ENCODE data around the gene CYBA.
"Not testable (repeated sequence)": the region's sequence is repeated elsewhere in the genome, so short reads cannot be mapped to it uniquely, and the experiment has no call there.

Gene CYBA

GRCh38 chr16:88609426-88609825 is 41.4 kb downstream of the CYBA start:
- not testable (repeated sequence) for DNase-seq

DNA sequence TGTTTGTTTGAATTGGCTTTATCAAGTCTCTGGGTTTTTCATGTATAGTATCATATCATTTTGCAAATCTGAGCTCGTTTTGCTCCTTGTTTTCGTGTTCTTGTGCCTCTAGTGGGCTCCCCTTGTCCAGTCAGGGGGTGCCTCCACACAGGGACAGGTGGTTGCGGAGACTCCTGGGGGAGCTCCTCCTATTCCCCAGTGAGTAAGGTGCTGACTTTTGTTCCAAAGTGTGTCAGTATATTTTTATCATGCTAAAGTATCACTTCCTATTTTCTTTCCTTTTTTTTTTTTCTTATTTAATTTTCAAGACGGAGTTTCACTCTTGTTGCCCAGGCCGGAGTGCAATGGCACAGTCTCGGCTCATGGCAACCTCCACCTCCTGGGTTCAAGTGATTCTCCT is 42.8 kb downstream of the CYBA start:
- DNase-seq, result no peak

DNA sequence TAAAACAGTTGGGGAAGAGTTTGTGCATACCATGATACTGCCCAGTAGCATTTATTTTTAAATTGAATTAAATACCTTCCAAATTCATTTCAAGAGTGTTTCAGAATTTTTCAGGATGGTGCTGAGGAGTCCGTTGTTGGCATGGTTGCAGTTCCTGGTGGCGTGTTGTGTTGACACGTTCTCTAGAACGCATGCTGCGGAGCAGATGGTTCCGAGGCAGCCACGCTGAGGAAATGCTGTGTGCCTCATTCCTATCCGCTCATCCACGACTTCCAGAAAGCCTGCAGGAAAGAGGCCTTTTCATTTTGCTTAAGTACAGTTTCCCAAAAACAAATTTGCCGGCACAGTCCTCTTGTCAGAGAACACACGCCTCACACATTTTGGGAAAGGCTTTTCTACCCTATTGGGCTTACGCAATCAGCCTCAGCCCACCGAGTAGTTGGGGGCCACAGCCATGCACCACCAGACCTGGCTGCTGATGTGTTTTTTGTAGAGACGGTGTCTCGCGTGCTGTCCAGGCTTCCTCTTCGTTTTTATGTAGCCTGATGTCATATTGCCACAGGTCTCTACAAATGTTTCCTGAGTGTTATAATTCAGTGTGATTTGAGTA is 44.6 kb downstream of the CYBA start:
- no peak for DNase-seq

DNA sequence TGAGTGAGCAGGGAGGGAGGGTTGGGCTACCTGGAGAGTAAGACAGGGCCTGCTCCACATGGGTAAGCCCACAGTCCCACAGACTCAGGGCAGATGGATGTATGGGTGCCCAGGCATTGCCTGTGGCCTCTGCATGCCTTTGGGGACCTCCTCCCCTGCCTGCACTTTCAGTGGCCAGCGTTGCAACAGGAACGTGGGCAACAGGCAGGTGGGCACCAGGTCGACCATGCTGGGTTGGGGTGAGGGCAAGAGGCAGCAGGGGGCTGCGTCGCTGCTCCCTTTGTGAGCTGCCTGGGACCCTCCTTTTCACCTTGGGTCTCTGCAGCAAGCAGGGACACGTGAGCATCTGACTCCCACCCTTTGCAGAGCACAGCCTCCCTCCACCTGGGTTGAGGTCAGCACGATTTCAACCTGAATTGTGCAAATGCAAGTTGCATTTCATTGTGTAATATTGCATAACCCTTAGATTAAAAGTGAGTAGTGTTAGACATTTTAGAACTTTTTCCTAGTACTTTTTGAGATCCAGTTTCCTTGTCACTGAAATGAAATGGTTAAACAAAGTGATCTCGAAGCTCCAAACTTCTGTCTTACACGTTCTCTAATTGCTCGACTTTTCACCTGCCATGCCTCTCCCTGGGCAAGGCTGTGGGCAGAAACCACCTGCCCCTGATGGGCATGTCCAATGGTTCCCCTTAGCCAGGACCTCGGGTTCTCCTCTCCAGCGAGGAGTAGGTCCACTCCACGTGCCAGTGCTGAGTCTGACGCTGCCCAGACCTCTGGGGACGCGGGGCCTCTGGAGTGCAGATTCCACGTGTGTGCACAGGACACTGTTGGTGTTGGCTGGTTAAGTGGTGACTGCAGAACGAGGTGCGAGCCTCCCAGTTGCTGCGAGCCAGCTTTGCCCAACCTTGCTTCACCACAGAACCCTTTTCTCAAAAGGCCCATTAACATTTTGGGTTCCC is 45.4 kb downstream of the CYBA start:
- no peak for DNase-seq

DNA sequence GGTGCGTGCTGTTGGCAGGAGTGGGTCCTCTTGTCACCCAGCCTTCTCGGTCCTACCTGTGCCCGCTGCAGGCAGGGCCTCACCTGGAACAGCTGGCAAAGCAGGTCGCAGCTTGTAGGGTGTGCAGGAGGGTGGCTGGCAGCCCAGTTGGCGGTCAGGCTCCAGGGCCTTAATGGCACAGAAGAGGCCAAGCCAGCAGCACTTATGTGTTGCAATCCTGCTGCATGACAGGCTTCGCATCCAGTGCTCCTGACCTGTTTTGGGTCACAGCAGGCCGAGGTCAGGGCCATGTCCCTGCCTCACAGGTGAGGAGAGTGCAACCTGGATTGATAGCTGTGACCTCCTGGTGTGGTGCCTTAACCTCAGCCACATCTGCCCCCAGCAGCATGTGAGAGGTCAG is 48.8 kb downstream of the CYBA start:
- no peak for DNase-seq

DNA sequence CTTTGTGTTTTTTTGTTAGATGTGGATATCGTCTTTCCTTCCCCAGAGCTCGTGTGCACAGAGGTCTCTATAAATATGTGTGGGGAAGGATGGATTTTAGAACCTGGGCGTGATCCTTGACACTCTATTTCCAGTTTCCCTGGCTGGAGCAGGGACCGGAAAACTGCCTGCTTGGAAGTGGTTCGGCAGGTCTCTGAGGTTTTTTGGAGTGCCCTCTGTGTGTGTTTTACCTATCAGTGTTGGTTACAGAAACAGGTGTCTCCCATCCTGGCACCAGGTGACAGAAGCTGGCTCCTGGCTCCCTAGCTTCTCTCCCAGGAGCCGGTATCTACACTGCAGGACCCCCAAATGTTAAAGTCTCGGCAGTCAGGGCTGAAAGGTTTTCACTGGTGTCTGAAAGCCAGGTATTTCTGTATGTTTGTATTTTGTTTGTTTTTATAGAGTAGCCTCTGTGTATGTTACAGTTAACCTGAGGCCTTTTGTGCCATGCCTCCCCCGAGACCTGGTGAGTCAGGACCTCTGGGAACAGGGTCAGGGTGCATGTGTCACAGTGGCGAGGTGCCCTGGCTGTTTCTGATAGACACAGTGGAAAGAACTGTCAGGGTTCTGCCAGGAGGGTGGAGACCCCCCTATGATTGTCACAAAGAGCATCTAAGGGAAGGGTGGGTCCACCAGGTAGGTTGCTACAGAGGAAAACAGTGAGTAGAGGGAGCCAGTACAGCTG is 49.4 kb downstream of the CYBA start:
- DNase-seq, result no peak

DNA sequence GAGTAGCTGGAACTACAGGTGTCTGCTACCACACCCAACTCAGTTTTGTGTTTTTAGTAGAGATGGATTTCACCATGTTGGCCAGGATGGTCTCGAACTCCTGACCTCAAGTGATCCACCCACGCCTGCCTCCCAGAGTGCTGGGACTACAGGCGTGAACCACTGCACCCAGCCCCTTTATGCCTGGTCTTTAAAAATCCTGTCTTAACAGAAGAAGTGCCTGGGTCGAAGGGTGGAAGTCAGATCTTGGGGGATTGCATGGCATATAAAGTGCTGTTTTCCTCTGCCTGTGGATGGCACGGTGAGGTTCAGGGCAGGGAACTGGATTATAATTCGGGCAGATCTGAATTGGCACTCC is 50.3 kb downstream of the CYBA start:
- DNase-seq, result no peak

GRCh38 chr16:88599825-88600538 is 50.9 kb downstream of the CYBA start:
- no peak for DNase-seq

- DNase-seq, result no peak
These were observed 51.6 kb downstream of the CYBA start for GRCh38 chr16:88599092-88599733.

DNA sequence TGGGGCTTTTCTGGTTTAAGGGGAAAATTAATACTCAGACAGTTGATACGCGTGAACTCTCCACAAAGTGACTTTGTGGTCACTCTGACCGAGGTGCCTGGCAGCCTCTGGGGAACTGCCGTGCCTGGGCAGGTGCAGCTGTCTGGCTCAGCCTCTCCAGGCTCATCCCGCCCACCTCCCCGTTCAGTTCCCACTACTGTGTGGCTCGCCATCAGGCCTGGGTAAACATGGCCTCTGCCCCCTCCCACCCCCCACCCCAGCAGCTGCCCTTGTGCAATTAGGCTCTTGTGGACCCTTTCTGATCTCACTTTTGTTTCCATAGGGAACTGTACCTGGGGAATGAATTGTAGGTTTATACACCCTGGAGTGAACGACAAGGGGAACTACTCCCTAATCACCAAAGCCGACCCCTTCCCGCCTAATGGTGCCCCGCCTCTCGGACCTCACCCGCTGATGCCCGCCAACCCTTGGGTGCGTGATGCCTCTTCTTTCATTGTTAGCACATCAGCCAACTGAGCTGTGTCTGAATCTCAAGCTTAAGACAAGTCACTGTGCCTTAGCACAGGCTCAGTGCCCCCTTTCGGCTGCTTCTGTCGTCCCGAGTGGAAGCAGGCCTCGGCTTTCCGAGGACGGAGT is 52.9 kb downstream of the CYBA start:
- no peak for DNase-seq

DNA sequence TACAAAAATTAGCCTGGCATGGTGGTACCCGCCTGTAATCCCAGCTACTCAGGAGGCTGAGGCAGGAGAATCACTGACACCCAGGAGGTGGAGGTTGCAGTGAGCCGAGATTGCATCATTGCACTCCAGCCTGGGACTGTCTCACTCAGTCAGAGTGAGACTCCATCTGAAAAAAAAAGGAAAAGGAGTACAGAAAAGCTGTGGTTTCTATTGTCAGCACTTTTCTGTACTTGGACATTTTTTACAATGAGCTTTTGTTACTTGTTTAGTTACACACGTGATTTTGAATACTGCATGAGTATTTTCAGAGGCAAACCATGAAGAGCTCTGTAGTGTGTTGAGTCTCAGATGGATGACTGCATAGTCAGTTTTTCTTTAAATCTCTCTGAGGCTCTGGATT is 54.4 kb downstream of the CYBA start:
- DNase-seq, result no peak

DNA sequence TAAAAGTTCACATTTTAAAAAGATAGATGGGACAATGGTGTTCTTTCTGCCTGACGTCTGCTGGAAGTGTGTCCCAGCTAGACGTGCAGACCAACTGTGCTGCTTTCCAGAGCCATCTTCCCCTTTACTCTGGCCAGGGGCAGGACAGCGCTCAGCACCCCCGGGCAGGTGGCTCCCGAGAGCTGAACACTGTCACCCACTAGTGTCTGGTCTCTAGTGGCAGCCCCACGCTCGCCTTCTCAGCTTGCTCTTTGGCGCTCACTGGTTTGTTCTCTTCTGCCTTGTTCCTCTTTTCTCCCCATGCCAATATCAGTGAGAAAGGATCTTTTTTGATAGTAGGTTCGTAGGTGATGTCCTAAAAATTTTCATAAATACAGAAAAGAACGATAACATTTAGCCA is 54.9 kb downstream of the CYBA start:
- no peak for DNase-seq

DNA sequence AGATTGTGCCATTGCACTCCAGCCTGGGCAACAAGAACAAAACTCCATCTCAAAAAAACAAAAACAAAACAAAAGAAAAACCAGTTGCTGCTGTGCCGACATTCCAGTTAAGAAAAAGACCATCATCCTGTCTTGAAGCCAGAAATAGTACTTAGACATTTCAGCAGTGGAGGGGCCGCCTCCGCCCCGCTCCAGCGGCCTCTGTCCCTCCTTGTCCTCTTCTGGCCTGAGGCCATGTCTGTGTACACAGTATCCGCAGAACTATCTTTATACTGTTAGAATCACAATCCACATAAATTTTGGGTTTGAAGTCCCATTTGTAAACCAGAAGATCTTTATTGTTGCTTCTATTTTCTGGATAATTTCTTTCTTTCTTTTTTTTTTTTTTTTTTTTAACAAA is 55.8 kb downstream of the CYBA start:
- no peak for DNase-seq

DNA sequence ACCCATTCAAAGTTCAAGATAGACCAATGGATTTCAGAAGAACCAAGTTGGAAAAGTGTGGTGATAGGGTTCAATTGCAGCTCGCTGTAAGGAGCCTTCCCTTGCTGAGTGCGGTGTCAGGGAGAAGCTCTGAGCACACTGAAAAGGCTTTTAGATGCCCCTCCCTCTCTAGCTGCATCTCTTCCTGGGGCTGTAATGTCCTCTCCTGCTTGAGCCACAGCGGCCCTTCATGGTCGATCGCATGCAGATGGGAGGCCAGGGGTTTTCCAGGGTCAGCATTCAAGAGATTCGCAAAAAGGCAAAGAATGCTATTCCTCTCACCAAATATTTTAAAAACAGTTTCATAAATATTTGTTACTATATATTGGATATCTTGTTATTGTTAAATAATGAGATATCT is 56.9 kb downstream of the CYBA start:
- no peak for DNase-seq

DNA sequence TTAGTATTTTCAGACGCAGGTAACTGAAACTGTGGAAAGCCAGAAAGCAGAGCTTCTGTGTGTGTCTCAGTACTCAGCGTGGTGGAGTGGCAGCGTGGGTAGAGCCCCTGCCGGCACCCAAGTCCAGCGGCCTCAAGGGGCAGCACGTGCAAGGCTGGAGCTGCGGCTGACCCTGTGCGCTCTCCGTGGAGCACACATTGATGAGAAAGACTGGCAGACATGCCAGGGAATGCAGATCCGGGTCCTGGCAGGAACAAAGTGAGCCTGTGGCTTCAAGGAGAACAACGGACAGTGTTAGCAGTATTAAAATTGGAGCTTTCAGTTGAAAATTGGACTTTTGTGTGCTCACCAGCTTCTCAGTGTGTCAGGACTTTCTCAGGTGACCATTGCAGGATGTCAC is 57.4 kb downstream of the CYBA start:
- DNase-seq, result no peak
